NCI-H524 (cell line): ENCODE results near the gene CYP4F11.
"Not testable (repeated sequence)": the region's sequence is repeated elsewhere in the genome, so short reads cannot be mapped to it uniquely, and the experiment has no call there.

ENCODE experiments used
- DNase-seq, 2 experiments: peaks; one replicate each; lab custom pipeline; 2025; lab: John Stamatoyannopoulos, UW

Gene CYP4F11

GRCh38 chr19:15923702-15924101 is 10.6 kb downstream of the CYP4F11 start:
- DNase-seq, result no peak

GRCh38 chr19:15922021-15922420 is 12.3 kb downstream of the CYP4F11 start:
- no peak for DNase-seq

- DNase-seq, result no peak
These were observed 15.1 kb downstream of the CYP4F11 start for GRCh38 chr19:15919243-15919642.

GRCh38 chr19:15915109-15915508 is 19.2 kb downstream of the CYP4F11 start:
- no peak for DNase-seq

GRCh38 chr19:15913830-15914229 is 20.5 kb downstream of the CYP4F11 start:
- no peak for DNase-seq

DNA sequence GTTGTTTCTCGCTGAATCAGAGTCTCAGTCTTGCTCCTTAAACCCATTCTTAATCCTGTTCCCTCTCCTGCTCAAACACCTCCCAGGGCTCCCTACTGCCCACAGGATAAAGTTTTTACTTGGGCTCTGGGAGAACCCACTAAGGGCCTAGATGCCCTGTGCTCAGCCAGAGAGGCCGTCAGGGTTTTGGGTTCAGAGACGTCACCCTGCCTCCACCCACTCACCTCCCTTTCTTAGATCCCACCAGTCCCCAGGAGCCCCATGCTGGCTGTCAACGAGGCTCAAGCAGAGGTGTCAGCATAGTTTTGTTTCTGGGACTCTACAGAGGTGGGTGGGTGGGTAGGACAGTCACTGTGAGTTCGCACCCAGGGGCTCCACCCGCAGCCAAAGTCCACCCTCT is 20.9 kb downstream of the CYP4F11 start:
- no peak for DNase-seq

DNA sequence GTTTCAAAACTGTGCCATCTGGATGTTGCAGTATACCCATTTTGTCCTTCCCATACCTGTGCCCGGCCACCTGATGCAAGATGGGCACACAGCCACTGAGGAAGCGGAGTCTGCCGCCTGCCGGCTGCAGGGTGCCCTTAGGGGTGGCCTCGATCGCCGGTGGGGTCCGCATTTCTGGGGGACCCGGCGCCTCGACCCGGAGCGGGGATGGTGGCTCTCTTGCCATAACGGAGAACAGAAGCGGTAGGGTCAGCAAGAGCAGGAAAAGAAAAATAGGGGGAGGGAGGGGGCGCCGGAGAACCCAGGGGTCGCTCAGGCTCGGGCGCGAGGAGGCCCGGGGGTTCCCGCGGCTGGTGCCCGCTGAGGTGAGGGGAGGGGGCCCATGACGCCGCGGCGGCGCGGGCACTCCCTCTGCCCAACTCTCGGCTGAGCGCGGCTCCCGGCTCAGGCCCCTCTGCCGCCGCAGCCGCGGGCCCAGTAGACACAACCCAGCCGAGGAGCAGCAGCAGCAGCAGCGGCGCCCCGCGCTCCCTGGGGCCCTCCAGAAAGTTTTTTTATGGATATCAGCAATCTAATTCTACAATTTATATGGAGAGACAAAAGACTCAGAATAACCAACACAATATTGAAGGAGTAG is 22.6 kb downstream of the CYP4F11 start:
- no peak for DNase-seq

DNA sequence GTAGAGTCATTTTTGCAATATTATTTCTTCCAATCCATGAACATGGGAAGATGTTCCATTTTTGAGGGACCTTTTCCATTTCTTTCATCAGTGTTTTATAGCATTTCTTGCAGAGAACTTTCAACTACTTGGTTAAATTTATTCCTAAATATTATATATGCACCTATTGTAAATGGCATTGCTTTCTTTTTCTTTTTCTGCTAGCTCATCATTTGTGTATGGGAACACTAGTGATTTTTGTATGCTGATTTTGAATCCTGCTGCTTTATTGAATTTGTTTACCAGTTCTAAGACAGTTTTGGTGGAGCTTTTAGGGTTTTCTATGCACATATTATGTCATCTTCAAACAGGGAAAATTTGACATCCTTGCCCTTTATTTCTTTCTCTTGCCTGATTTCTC is 29.3 kb downstream of the CYP4F11 start:
- no peak for DNase-seq

DNA sequence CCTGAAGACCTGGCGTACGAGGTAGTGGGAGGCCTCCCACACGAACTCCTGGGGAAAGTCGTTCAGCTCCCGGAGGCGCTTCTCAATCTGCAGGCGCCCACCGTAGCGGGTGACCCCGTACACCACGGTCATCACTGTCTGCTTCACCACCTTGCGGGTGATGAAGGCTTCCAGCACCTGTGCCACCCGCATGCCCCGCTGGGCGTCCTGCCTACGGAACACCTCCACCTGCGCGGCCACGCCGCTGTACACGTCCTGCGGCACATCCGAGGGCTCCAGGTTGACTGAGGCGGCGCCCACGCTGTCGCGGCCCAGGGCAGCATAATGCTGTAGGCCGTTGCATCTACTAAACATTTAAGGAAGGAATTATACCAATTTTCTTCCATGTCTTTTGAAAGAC is 31.4 kb downstream of the CYP4F11 start:
- DNase-seq, result not testable (repeated sequence)

DNA sequence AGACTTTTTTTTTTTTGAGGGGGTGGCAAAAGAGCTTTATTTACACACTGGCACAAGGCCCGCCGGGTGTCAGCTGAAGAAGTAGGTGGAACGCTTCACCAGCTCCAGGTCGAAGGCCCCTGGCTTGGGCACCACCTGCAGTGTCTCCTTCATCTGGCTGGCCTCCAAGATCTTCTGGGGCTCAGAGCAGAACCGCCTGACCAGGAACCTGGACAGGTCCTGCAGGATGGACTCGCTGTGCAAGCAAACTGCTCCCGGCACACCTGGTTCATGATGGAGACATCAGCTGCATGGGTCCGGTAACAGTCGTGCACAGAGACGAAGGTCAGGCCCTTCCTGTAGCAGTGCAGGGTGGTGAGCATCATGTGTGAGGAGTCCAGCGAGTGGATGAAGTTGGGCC is 32.1 kb downstream of the CYP4F11 start:
- no peak for DNase-seq

DNA sequence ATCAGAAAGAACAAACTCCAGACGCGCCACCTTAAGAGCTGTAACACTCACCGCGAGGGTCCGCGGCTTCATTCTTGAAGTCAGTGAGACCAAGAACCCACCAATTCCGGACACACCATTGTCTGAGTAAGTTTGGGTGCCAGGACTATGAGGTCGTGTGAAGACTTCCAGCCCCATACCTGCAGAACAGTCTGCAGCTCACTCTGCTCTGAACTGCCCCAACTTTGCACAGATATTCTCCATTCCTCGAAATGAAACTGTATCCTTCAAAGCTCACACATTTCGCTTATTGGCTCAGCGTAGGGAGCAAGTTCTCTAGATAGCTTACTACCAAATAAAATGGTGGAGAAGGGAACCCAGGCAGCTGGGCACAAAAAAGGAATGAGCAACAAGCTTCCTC is 33.8 kb downstream of the CYP4F11 start:
- DNase-seq, result no peak

DNA sequence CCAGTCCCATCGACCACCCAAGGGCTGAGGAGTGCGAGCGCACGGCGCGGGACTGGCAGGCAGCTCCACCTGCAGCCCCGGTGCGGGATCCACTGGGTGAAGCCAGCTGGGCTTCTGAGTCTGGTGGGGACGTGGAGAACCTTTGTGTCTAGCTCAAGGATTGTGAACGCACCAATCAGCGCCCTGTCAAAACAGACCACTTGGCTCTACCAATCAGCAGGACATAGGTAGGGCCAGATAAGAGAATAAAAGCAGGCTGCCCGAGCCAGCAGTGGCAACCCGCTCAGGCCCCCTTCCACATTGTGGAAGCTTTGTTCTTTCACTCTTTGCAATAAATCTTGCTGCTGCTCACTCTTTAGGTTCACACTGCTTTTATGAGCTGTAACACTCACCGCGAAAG is 34.3 kb downstream of the CYP4F11 start:
- not testable (repeated sequence) for DNase-seq

GRCh38 chr19:15899561-15899960 is 34.8 kb downstream of the CYP4F11 start:
- DNase-seq, result not testable (repeated sequence)

- no peak for DNase-seq
These were observed 36.5 kb downstream of the CYP4F11 start, which contains the start of gene CYP4F2 for GRCh38 chr19:15897738-15898276. TSS of gene CYP4F2 (minus strand) at chr19:15898074. CDS start at chr19:15897611, 463 bp downstream.

GRCh38 chr19:15897026-15897737 is 37.1 kb downstream of the CYP4F11 start:
- DNase-seq, result no peak

DNA sequence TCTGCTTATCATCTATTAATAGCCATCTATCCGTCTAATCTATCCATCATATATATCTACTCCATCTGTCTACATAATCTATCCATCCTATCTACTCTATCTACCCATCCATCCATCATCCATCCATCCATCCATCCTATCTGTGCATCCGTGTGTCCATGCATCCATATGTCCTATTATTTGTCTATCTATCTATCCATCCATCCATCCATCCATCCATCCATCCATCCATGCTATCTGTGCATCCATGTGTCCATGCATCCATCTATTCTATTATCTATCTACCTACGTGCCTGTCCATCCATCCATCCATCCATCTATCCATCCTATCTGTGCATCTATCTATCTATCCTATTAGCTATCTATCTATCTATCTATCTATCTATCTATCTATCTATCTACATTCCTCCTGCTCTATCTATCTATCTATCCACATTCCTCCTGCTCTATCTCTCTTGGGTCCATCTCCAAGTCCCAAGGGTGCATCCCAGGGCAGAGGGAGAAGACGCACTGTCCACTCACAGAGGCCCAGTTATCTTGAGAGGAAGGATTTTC is 38.4 kb downstream of the CYP4F11 start:
- no peak for DNase-seq

DNA sequence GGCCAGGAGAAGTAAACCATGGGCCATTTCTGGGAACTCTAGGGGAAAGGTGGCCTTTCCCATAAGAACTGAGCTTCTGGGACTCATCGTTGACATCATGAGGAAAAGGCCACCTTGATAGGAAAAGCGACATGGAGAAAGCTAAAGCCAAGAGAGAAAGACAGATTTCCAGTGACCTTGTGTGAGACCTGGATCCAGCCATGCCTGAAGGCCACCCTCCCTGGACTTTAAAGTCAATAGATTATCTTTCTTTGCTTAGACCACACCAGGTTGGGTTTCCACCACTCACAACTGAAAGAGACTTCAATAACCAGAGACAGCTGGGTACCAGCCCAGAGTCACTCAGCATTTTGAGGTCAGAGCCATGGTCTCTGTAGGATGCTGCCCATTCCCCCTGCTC is 40.0 kb downstream of the CYP4F11 start:
- DNase-seq, result no peak

- no peak for DNase-seq
These were observed 40.9 kb downstream of the CYP4F11 start for GRCh38 chr19:15893477-15893876.

GRCh38 chr19:15892012-15892411 is 42.3 kb downstream of the CYP4F11 start:
- DNase-seq, result no peak

DNA sequence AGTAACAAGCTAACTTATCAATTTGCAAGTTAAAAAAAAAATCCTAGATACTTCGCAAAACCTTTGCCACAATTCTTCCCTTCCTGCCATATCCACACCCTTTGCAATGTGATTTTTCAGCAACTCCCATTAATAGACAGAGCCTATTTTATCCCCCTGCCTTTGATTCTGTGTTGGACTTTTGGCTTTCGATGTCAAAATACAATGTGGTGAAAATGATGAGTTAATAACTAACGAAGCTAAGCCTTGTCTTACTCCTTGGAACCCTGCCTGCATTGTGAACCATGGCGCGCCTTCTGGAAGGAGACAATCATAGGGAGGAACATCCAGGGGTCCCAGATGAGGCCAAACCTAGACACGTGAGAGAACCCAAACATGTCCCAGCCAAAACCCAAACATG is 42.9 kb downstream of the CYP4F11 start:
- DNase-seq, result no peak

DNA sequence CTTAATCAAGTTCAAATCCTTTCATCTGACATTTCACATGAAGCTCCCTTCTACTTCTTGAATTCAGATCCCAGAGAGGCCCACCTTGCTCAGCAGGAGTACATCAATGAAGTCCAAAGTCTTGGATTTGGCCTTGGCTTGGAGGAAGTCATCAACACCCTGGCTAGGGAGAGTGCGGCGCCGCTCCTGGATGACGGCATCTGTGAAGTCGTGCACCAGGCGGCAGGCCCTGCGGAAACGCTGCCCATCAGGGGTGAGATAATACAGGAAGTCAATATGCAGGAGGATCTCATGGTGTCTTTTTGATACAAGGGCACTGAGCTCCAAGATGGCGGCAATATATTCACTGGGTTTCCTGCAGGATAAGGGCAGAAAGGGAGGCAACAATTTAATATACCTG is 45.0 kb downstream of the CYP4F11 start:
- not testable (repeated sequence) for DNase-seq

GRCh38 chr19:15885919-15886318 is 48.4 kb downstream of the CYP4F11 start:
- DNase-seq, result no peak

- no peak for DNase-seq
These were observed 49.2 kb downstream of the CYP4F11 start for GRCh38 chr19:15885167-15885566.
